MG63 (cell line): Measurements from ENCODE around the gene MYOM3. TPM values are rescaled to one million over a fixed set of nuclear protein-coding genes. Genes with fewer than 3 reads are reported as not detected.
A peak's percentile ranks its signal among the peaks of the same experiment; 100 is the strongest.

Experiments
- DNase-seq: peaks from one replicate; pipeline ENCODE4 v3.0.0-alpha.2; 2020
- H3K27me3 ChIP-seq: fragments of 250-450 bp; sonication (Bioruptor Pico); 2 replicates; pipeline ENCODE4 v1.5.1; 2020; ENCODE audit warnings: mild to moderate bottlenecking, moderate library complexity
- H3K36me3 ChIP-seq: fragments of 250-450 bp; sonication (Bioruptor Pico); 2 replicates; pipeline ENCODE4 v1.5.1; 2020; ENCODE audit warnings: mild to moderate bottlenecking, moderate library complexity
- H3K4me3 ChIP-seq: fragments of 250-450 bp; sonication (Bioruptor Pico); 2 replicates; pipeline ENCODE4 v1.5.1; 2020; ENCODE audit warnings: mild to moderate bottlenecking, moderate library complexity
- H3K9me3 ChIP-seq: fragments of 250-450 bp; sonication (Bioruptor Pico); 2 replicates; pipeline ENCODE4 v1.5.1; 2020; ENCODE audit warnings: mild to moderate bottlenecking, moderate library complexity
- total RNA-seq: library from RNA; depleted of rRNA; stranded (reverse); fragments of >200 nt; shearing (Covaris generic); gene quantifications from 2 replicates; pipeline ENCODE4 v1.2.3, GENCODE V29; 2014; ENCODE audit warnings: low replicate concordance

MYOM3 gene
- total RNA-seq, 1 experiment from 2014 or later = 0.13 TPM

DNA sequence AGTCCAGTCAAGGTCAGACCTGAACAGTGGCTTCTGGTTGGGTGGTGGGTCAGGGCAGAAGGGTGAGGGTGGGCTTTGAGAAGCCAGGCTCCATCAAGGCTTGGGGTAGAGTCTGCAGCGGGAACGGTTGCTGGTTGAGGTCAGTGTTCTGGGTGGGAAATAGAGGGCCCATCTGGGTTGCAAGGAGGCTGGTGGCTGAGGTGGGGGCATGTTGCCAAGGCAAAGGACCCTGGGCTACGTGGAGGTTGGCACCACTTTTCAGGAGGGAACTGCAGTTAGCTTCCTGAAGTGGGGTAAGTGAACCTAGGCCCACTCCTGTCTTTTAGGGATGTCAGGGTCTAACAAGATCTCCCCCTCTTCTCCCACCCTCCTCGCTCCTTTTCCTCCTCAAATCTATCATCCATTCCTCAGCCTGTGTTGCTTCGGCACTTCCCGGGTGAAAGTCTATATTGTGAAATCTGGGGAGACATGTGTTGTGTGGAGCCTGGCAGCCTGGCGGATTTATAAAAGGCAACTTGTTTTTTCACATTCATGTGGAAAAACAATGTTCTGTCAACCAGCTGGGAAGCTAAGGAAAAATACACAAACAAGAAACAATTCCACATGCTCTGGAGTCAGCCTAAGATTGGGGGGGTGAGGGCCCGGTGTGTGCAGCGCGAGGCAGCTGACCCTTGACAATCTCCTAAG lies 29.5 kb upstream of the MYOM3 start:
- H3K36me3 ChIP-seq = no peaks in the 10 kb centered on the region
- no peaks in the 10 kb centered on the region for H3K9me3 ChIP-seq
- H3K27me3 ChIP-seq = no peaks in the 10 kb centered on the region
- no peak overlapping the region for H3K4me3 ChIP-seq
- DNase-seq = no peak

DNA sequence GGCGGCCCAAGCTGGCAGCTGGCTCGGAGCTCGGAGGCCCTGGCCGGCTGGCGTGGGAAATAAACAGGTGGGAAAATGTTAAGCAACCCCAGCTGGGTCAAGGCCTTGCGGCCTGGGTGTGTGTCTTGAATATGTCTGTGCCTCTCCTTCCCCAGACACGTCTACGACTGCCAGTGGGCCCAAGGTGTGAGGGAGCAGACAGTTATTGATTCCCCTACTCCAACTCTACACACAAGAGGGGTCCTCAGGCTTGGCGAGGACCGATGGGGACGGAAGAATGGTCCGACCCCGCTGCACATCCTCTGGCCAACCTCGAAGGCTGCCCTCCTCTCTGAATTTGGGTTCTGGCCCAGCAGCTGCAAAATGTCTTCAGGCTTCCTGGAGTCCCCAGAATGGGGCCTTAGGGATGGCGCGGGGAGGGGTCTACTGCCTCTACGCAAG lies 28.8 kb upstream of the MYOM3 start:
- H3K4me3 ChIP-seq = no peak overlapping the region
- H3K36me3 ChIP-seq = no peaks in the 10 kb centered on the region
- no peak for DNase-seq
- no peaks in the 10 kb centered on the region for H3K27me3 ChIP-seq
- no peaks in the 10 kb centered on the region for H3K9me3 ChIP-seq

DNA sequence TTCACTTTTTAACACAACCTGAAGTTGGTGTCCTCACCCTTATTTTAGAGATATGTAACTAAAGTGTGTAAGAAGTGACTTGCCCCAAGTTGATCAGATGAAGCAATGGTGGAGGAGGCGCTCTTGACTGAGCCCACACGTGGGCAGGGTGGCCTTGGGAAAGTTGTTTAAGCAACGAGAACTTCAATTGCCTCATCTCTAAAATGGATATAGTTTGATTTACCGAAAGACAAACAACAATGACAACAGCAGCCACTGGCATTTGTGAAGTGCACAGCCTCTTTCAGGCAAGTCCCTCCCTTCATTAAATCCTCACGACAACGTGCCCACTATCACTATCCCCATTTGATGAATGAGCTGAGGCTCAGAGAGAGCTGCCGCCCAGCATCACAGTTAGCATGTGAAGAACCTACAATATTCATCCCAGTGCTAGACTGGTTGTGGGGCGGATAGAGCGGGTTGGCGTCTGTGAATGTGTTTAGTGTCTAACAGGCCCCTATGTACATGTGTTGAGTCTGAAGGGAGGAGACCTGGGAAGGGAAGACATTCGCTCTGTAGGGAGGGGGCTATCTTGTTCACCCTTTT lies 28.0 kb upstream of the MYOM3 start:
- no peaks in the 10 kb centered on the region for H3K27me3 ChIP-seq
- no peaks in the 10 kb centered on the region for H3K9me3 ChIP-seq
- no peak for DNase-seq
- no peak overlapping the region for H3K4me3 ChIP-seq
- no peaks in the 10 kb centered on the region for H3K36me3 ChIP-seq

DNA sequence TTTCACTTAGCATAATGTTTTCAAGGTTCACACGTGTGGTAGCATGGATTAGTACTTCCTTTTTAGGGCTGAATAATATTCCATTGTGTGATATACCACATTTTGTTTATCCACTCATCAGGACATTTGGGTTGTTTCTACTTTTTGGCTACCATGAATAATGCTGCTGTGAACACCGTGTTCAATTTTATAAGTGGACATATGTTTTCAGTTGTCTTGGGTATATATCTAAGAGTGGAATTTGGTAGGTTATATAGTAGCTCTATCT lies 27.2 kb upstream of the MYOM3 start:
- Histone ChIP-seq H3K4me3 (no peak overlapping the region), H3K9me3 (no peaks in the 10 kb centered on the region), H3K36me3 (no peaks in the 10 kb centered on the region), H3K27me3 (no peaks in the 10 kb centered on the region)
- no peak for DNase-seq

DNA sequence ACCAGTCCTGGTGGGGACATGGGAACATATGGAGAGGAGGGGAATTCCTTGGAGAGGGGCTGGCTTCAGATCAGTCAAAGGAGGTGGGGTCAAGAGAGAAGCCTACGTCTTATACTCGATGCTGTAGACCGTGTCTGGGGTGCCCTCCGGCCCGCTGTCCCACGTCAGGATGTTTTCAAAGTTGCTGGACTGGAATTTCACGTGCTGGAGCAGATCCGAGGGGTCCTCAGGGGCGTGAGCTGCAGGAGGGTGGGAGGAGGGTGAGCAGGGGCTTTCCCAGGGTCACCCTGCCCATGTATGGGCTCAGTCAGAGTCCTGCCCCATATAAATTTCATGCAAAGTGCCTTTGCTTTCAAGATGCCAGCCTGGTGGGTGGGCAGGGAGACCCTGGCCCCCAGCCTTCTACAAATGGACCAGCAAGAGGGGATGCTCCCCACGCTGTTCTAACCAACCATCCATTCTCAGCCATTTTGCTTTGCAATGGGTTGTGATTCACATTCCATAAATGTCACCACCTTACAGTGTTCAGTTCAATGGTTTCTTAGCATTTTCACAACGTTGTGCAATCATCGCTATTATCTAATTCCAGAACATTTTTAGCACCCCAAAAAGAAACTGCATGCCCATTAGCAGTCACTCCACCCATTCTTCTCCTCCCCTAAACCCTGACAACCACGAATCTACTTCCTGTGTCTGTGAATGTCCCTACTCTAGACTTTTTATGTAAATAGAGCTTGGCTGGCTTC lies 26.7 kb upstream of the MYOM3 start:
- no peaks in the 10 kb centered on the region for H3K36me3 ChIP-seq
- DNase-seq = no peak
- H3K4me3 ChIP-seq = no peak overlapping the region
- no peaks in the 10 kb centered on the region for H3K9me3 ChIP-seq
- H3K27me3 ChIP-seq = no peaks in the 10 kb centered on the region

DNA sequence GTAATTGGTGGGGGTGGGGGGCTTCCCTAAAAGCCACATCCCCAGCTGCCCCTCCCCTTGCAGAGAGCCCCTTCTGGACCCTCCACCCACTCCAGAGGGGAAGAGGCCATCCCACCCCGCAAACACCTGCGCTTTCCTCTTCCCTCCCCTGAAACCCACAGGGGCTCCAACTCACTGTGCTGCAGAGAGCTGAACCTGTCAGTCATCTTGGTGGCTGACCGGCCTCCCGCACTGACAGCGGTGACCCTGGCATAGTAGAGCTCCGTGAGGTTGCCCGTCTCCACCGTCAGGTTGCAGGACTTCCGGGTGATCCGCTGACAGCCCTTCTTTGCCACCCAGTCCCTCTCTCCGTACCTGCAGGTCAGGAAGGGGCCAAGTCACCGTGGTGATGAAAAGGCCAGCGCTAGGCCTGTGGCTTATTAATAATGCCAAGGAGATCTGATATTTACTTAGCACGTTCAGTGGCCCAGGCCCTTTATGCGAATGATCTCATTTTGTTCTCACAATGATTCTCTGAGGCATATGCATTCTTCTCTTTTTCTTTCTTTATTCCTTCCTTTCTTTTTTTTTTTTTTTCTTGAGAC lies 25.1 kb upstream of the MYOM3 start:
- no peaks in the 10 kb centered on the region for H3K9me3 ChIP-seq
- no peaks in the 10 kb centered on the region for H3K36me3 ChIP-seq
- H3K27me3 ChIP-seq = no peaks in the 10 kb centered on the region
- no peak overlapping the region for H3K4me3 ChIP-seq
- DNase-seq = no peak

DNA sequence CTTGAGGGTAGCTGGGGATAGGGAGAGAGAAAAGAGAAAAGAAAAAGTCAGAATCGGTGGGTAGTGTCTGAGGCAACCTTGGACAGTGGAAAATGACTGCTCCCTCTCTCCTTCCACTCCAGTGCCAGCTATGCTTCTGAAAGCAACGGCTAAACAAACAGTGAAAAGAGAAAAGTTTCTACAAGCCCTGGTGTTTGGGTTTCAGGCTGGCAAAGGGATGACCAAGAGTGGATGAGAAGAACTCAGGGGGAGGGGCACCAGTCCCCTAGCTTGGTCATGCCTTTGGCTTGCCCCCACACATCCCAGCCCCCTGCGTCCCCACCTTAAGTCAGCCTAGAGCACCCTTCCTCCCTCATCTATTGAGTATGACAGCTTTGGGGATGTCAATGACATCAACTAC lies 22.4 kb upstream of the MYOM3 start:
- Histone ChIP-seq H3K4me3 (no peak overlapping the region), H3K27me3 (no peaks in the 10 kb centered on the region), H3K9me3 (peaks cover 4% of the 10 kb centered on the region; the same call in 1 of the 2 replicates), H3K36me3 (no peaks in the 10 kb centered on the region)
- DNase-seq = no peak

DNA sequence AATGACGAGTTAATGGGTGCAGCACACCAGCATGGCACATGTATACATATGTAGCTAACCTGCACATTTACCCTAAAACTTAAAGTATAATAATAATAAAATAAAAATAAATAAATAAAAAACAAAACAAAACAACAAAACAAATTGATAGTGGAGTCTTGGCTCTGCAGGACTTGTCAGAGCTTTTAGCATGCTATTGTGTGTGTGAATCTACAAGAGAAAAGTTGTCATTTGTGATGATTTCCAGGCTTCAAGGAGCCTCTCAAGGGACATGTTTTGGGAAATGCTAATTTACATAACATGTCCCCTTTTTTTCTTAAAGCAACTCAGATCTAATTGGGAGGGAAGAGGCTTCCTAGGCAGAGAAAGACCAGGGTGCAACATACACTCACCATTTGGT lies 21.9 kb upstream of the MYOM3 start:
- Histone ChIP-seq H3K4me3 (no peak overlapping the region), H3K36me3 (no peaks in the 10 kb centered on the region), H3K27me3 (no peaks in the 10 kb centered on the region), H3K9me3 (peaks cover 4% of the 10 kb centered on the region; the same call in 1 of the 2 replicates)
- no peak for DNase-seq

DNA sequence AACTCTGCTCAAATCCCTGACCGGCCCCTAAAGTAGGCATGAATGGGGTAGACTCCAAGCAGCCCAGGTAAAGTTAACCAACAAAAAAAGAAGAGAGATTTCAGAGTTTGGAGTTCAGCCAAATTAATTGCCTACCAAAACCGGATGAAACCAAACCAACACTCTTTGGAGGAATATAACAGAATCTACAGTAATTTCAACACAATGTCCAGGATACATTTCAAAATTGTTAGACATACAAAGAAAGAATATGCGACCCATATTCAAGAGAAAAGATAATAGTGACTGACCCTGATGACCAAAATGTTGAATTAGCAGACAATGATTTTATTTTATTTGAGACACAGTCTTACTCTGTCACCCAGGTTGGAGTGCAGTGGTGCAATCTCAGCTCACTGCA lies 18.4 kb upstream of the MYOM3 start:
- Histone ChIP-seq H3K36me3 (no peaks in the 10 kb centered on the region), H3K9me3 (peaks cover 4% of the 10 kb centered on the region; the same call in 1 of the 2 replicates), H3K27me3 (no peaks in the 10 kb centered on the region), H3K4me3 (no peak overlapping the region)
- no peak for DNase-seq

DNA sequence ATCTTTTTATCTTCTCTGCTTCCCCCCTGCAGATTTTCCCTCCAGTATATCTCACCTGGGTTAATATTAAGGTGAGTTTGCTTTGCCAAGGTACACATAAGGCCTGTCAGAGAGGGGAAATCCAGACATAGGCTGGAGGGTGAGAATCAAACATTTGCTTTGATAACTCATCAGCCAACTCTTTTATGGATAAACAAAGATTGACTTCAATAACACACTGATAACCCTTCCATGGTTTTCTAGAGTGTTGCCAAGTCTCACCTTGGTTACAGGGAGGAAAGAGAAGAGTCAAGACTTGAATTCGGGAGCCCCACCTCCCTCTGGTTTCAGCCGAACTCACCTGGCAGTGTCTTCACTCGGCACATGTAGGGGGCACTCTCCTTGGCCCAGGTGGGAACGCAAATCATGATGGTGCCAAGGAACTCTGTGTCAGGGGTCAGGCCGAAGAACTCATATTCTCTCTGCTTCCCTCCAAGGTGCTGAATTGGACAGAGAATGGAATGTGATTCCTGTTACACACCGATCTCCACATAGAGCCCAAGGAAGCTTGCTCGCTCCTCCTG lies 15.9 kb upstream of the MYOM3 start:
- Histone ChIP-seq H3K36me3 (no peaks in the 10 kb centered on the region), H3K4me3 (no peak overlapping the region), H3K9me3 (peaks cover 4% of the 10 kb centered on the region; the same call in 1 of the 2 replicates), H3K27me3 (no peaks in the 10 kb centered on the region)
- DNase-seq = no peak

DNA sequence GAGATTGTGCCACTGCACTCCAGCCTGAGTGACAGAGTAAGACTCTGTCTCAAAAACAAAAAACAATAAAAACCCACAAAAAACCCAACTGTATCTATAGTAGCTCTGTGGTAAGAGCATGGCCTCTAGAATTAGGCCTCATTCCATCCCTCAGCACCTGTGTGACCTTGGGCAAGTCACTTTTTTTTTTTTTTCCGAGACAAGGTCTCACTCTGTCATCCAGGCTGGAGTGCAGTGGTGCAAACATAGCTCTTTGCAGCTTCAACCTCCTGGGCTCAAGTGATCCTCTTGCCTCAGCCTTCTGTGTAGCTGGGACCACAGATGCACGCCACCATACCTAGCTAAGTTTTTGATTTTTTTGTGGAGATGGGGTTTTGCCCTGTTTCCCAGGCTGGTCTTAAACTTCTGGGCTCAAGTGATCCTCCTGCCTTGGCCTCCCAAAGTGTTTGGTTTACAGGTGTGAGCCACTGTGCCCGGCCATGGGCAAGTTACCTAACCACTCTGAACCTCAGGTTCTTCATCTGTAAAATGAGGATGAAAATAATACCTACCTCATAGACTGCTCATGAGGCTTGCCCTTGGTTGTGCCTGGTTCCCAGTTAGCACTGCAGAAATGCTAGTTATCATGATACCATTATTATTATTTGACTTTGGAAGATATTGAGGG lies 15.3 kb upstream of the MYOM3 start:
- no peak overlapping the region for H3K4me3 ChIP-seq
- peaks cover 4% of the 10 kb centered on the region; the same call in 1 of the 2 replicates for H3K9me3 ChIP-seq
- no peak for DNase-seq
- H3K36me3 ChIP-seq = no peaks in the 10 kb centered on the region
- H3K27me3 ChIP-seq = no peaks in the 10 kb centered on the region

DNA sequence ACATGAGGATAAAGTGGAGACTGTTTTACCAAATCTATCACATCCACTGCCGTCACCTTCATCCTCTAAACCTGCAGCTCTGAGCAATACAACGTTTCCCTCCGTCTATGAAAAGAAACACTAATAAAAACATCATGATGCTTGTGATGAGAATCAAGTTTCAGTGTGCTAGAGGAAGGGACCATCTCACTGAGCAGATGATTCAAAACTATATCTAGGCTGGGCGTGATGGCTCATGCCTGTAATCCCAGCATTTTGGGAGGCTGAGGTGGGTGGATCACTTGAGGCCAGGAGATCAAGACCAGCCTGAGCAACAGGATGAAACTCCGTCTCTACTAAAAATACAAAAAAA lies 14.7 kb upstream of the MYOM3 start:
- H3K4me3 ChIP-seq = no peak overlapping the region
- no peaks in the 10 kb centered on the region for H3K27me3 ChIP-seq
- no peak for DNase-seq
- peaks cover 4% of the 10 kb centered on the region; the same call in 1 of the 2 replicates for H3K9me3 ChIP-seq
- no peaks in the 10 kb centered on the region for H3K36me3 ChIP-seq

DNA sequence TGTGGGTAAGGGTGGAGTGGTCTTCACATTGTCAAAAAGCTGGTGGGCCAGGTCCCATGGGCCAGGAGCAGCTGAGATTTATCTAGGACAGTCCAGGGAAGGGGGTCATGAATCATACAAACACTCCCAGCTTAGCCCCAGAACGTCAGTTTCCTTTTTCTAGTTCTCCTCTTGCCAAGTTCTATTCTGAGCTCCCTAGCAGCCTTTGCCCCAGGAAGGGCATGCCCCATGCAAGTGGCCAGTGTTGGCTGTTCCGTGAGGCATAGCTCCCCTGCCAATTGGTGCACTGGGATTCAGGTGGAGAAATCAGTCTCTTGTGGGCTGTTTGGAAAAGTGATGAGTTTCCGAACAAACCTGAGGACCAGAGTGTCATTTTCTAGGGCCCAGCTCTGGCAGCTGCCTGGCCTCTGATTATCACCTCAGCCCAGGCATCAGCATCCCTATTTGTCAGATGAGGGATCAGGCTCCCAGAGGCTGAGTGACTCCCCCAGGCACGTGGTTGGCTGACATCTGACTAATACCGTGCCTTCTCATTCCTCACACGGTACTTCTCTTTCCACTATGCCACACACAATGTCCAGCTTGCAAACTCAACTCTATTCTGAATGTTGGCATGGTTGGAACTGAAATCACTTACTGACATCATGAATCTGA lies 14.2 kb upstream of the MYOM3 start:
- Histone ChIP-seq H3K36me3 (no peaks in the 10 kb centered on the region), H3K27me3 (no peaks in the 10 kb centered on the region), H3K9me3 (peaks cover 4% of the 10 kb centered on the region; the same call in 1 of the 2 replicates), H3K4me3 (no peak overlapping the region)
- DNase-seq = peak; percentile 38

DNA sequence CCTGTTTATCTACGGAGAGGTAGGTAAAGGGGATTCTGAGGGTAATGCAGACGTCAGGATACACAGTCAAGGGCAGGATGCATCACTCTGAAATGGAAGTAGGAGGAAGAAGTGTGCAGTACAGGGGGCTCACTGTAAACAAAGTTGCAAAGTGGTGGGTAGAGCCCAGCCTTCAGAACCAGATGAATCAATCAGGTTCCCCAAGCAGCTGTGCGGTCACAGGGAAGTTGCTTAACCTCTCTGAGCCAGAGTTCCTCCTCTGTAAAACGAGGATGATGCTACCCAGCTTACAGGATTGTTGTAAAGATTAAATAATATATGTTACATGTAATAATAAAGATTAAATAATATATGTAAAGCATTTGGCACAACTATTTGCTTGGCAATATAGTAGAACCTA lies 13.5 kb upstream of the MYOM3 start:
- H3K27me3 ChIP-seq = no peaks in the 10 kb centered on the region
- no peak overlapping the region for H3K4me3 ChIP-seq
- H3K9me3 ChIP-seq = peaks cover 2% of the 10 kb centered on the region; the same call in 1 of the 2 replicates
- DNase-seq = no peak
- no peaks in the 10 kb centered on the region for H3K36me3 ChIP-seq

DNA sequence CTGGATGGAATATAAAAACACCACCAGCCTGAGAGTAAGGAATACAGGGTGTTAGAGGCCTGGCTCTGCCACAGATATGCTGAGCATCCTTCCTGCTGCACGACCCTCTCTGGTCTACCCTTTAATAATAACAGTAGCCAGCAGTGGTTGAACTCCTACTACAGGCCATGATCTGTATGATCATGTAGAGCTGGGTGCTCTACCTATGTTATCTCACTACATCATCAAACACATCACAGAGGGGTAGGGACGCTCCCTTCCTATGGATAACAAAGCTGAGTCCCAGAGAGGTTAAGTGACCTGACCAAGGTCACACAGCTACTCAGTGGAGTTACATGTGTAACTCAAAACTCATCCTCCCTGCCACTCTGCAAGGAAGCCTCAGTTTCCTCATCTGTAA lies 13.0 kb upstream of the MYOM3 start:
- Histone ChIP-seq H3K27me3 (no peaks in the 10 kb centered on the region), H3K36me3 (no peaks in the 10 kb centered on the region), H3K4me3 (no peak overlapping the region), H3K9me3 (no peaks in the 10 kb centered on the region)
- no peak for DNase-seq

DNA sequence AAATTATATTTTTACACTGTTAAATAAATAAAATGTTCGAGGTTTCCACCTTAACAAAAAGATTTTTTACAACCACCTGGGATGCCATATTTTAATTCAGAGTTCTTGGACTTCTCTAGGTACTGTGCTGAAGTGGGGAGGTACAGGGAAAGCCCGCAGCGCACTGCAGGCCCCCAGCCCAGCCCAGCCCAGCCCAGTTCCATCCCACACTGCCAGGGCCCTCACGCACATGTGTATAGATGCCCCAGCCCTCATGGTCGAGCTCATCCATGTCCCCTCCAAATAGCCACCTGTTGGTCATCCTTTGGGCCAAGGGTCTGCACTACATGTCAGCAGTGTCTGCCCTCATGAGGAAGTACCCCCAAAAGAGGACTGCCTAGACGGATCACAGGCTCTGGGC lies 11.7 kb upstream of the MYOM3 start:
- DNase-seq = no peak

More for the DNA sequence above, 11.7 kb upstream of the MYOM3 start:
- Histone ChIP-seq H3K4me3 (no peak overlapping the region), H3K36me3 (no peaks in the 10 kb centered on the region), H3K9me3 (no peaks in the 10 kb centered on the region), H3K27me3 (no peaks in the 10 kb centered on the region)
